K562 (cell line): Measurements from ENCODE around the gene OR52R1.

Source experiments
- CTCF ChIP-seq, 3 experiments: IDR thresholded peaks in 2 of 3; conservative IDR thresholded peaks in 1 of 3; 2 replicates each; pipeline ENCODE4 v1.5.1; 2011 to 2012; ENCODE audit warnings: low read length in 3 of 3, mild to moderate bottlenecking in 3 of 3, control low read depth in 2 of 3, improper control_type of control experiment in 1 of 3, inconsistent platforms in 1 of 3, low read depth in 1 of 3, mixed read lengths in 1 of 3, moderate library complexity in 1 of 3; ENCODE audit not compliant: insufficient read depth in 2 of 3
- FOXP1 ChIP-seq: sonication (generic); formaldehyde crosslinking; IDR thresholded peaks from 2 replicates; pipeline ENCODE4 v1.8.0; 2022; ENCODE audit warnings: mild to moderate bottlenecking, missing genetic modification reagents
- KDM2B ChIP-seq: fragments of 250-450 bp; sonication (Bioruptor Pico); IDR thresholded peaks from 2 replicates; pipeline ENCODE4 v1.8.0; 2021; ENCODE audit warnings: mild to moderate bottlenecking, moderate library complexity
- MEIS2 ChIP-seq: fragments of 450-650 bp; IDR thresholded peaks from 2 replicates; pipeline ENCODE4 v1.6.1; 2014; ENCODE audit warnings: mild to moderate bottlenecking; ENCODE audit not compliant: partially characterized antibody
- ZNF436 ChIP-seq: fragments of 250-450, 450-650 bp; sonication (Bioruptor Pico); formaldehyde crosslinking; IDR thresholded peaks from 2 replicates; pipeline ENCODE4 v1.7.0; 2020; ENCODE audit warnings: mild to moderate bottlenecking
- TF ChIP-seq, protein P1 (sequence below): fragments of 250-450 bp; sonication (Bioruptor Pico); IDR thresholded peaks from 2 replicates; pipeline ENCODE4 v1.8.0; 2022; ENCODE audit warnings: inconsistent platforms, mild to moderate bottlenecking, moderate library complexity, borderline replicate concordance

GRCh38 chr11:4809246-4809645 is 5.1 kb upstream of the OR52R1 start:
- TF ChIP-seq MEIS2, result no peak
- no peak for TF ChIP-seq CTCF (IDR thresholded peaks at IDR 0.05 in 2 of 3, conservative IDR thresholded peaks at IDR 0.05 in 1 of 3; ENCODE audit: insufficient read depth in 2 of 3, low read depth in 1 of 3, low read length in 3 of 3)
- no peak for TF ChIP-seq FOXP1 (CRISPR knock-in tag)
- TF ChIP-seq ZNF436 (CRISPR knock-in tag), result no peak
- TF ChIP-seq, protein P1, sequence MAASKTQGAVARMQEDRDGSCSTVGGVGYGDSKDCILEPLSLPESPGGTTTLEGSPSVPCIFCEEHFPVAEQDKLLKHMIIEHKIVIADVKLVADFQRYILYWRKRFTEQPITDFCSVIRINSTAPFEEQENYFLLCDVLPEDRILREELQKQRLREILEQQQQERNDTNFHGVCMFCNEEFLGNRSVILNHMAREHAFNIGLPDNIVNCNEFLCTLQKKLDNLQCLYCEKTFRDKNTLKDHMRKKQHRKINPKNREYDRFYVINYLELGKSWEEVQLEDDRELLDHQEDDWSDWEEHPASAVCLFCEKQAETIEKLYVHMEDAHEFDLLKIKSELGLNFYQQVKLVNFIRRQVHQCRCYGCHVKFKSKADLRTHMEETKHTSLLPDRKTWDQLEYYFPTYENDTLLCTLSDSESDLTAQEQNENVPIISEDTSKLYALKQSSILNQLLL (CRISPR knock-in tag), result no peak
- TF ChIP-seq KDM2B (CRISPR knock-in tag), result no peak
